ENCODE measurements around the gene STK11.

- TF ChIP-seq CTCF (IDR thresholded peaks at IDR 0.05; ENCODE audit: extremely low read depth in 1 of 2, insufficient read depth in 1 of 2, low read depth in 1 of 2, low read length in 2 of 2) (no peak), POLR2A (IDR thresholded peaks at IDR 0.05; ENCODE audit: low read depth, low read length) (no peak)
Observed at GRCh38 chr19:1255186-1256161, 49.9 kb downstream of the STK11 start.
